Epithelial cell of esophagus (primary cell): ENCODE measurements around the gene TCEAL7.
A peak's percentile ranks its signal among the peaks of the same experiment; 100 is the strongest.
"Not testable (repeated sequence)": the region's sequence is repeated elsewhere in the genome, so short reads cannot be mapped to it uniquely, and the experiment has no call there.

ENCODE experiments used
- DNase-seq: peaks from one replicate; pipeline ENCODE4 v3.0.0; 2010; ENCODE audit warnings: low read depth
- H3K4me3 ChIP-seq: 2 replicates; pipeline ENCODE4 v1.5.1; 2011; ENCODE audit warnings: mild to moderate bottlenecking, low read length, control low read depth
- CTCF ChIP-seq: IDR thresholded peaks from 2 replicates; pipeline ENCODE4 v1.5.1; 2011; ENCODE audit warnings: low read depth, mild to moderate bottlenecking, low read length, control low read depth, inconsistent platforms; ENCODE audit not compliant: insufficient read depth; ENCODE audit errors: missing control alignments

Gene TCEAL7

DNA sequence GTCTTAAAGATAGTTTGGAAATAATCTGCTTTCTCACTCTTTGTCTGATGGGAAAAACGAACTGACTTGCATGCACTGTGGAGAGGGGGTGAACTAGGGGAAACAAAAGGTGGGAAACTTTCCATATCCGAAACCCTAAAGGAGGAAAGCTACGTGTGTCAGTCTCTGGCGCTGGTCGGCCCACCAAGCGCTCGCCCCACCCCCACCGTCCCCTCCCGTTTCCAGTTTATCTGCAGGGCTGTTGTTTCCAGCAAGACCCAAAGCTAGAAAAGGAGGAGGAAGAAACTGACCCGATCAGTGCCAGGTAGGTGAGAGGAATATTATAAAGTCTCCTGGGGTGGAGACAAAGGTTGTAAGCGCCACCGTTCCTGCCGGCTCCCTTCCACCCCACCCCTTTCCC is 26.8 kb downstream of the TCEAL7 start:
- peak overlapping the region; percentile 86 for H3K4me3 ChIP-seq
- TF ChIP-seq CTCF, result no peak
- DNase-seq, result no peak

- peak overlapping the region; percentile 86 for H3K4me3 ChIP-seq
- no peak for TF ChIP-seq CTCF
- DNase-seq, result no peak
These were observed 27.8 kb downstream of the TCEAL7 start for GRCh38 chrX:103357871-103358270.

- not testable (repeated sequence) for H3K4me3 ChIP-seq, DNase-seq
These were observed 29.6 kb downstream of the TCEAL7 start for GRCh38 chrX:103359605-103360004.

DNA sequence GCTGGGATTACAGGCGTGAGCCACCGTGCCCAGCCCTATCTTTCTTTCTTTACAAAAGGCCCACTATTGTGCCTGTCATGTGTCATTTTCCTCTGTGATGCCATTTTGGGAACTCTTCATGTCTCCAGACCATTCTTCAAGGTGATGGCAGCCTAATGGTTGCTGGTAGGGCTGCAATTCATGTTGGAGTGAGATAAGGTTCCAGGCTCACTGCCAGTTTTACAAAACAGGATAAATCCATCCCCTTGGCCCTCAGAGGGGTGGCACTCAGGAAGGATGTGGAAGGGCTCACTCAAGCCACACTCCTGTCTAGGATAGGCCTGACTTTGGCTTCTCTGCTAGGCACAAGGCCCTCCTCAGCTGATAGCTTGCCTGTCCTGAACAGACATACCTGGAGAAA is 30.1 kb downstream of the TCEAL7 start:
- H3K4me3 ChIP-seq, result no peak overlapping the region
- no peak for TF ChIP-seq CTCF
- no peak for DNase-seq

DNA sequence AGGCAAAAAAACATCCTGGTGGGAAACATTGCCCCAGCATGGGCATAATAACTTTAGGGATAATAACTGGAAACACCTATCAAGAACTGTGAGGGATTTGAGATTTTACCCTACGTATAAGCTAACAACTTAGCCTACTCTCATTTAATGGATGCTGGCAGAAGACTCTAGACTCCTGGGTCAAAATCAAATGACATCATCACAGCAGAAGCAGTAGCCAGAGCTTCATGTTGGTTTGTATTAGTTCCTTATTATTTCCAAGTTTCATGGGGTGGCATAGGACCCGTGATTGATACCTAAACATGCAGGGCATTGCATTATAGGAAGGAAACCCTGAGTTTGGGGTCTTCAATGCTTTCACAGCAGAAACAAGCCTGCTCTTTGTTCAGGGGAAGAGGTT is 30.9 kb downstream of the TCEAL7 start:
- no peak for TF ChIP-seq CTCF

GRCh38 chrX:103361798-103362197 is 31.8 kb downstream of the TCEAL7 start:
- no peak for DNase-seq
- H3K4me3 ChIP-seq, result no peak overlapping the region
- no peak for TF ChIP-seq CTCF

More for the DNA sequence above, 30.9 kb downstream of the TCEAL7 start:
- no peak for DNase-seq
- H3K4me3 ChIP-seq, result no peak overlapping the region

GRCh38 chrX:103362474-103362873 is 32.4 kb downstream of the TCEAL7 start:
- no peak for TF ChIP-seq CTCF
- H3K4me3 ChIP-seq, result no peak overlapping the region
- peak; percentile 20 for DNase-seq

DNA sequence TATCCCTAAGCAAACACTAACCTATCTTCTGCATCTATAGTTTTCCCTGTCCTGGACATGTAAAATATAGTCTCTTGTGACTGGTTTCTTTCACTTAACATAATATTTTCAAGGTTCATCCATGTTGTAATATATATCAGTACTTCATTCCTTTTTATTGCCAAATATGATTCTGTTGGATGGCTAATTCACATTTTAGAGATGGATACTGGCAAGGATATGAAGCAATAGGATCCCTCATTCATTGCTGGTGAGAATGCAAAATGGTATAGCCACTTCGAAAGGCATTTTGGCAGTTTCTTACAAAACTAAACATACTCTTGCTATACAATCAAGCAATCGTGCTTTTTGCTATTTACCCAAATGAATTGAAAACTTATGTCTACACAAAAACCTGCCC is 33.0 kb downstream of the TCEAL7 start:
- no peak overlapping the region for H3K4me3 ChIP-seq
- DNase-seq, result no peak
- TF ChIP-seq CTCF, result no peak
